Adrenal gland (tissue), 5 donors: ENCODE measurements around the gene ARHGEF16.

ENCODE experiments used
- POLR2A ChIP-seq, 2 donors: fragments of 450-650 bp; IDR thresholded peaks; one replicate each; pipeline ENCODE4 v1.6.1; 2017; ENCODE audit warnings: antibody characterized with exemption in 2 of 2, mild to moderate bottlenecking in 2 of 2, moderate library complexity in 1 of 2
- TF ChIP-seq, protein P1 (sequence below), 6 experiments: fragments of 450-650 bp in 4 of 6; fragments of 200-600 bp in 2 of 6; sonication (generic) in 1 of 6; IDR thresholded peaks; 1 replicate in 5 of 6; 2 replicates in 1 of 6; pipeline versions ENCODE4 v1.5.1 to v1.8.0; 2016 to 2021; ENCODE audit warnings: antibody characterized with exemption in 6 of 6, mild to moderate bottlenecking in 2 of 6, moderate library complexity in 1 of 6
- donor health status: DM: no; HTN: no; CAD: no.

DNA sequence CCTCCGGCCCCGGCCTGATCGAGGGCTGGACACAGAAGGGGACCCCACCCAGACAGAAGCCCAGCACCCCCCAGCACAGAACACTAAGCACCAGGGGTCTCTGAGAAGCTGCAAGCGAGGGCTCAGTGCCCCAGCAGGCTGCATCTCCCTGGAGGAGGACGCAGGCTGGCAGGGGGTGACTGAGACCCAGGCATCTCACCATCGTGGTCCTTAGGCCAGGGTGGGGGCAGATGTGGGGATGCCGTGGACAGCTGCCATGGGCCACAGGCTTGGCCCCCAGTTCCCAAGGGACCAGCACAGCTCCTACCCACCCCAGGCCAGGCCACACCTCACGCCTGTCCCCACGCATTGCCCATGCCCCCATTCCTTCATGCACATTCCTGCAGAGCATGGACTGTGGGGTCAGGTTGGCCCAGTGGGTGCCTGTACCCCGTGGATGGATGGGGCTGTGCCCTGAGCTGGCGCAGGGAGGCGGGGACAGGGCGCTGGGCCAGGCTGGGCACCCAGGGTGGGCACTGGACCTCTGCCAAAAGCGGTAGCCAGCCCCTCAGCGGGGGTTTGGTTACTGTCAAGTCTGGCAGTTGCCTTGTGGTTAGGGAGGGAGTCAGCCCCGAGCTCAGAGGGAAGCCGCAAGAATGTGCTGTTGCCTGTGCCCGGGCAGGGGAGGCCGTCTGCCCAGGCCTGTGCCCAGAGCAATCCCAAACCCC, 61.5 kb downstream of the ARHGEF16 start:
- TF ChIP-seq, protein P1, sequence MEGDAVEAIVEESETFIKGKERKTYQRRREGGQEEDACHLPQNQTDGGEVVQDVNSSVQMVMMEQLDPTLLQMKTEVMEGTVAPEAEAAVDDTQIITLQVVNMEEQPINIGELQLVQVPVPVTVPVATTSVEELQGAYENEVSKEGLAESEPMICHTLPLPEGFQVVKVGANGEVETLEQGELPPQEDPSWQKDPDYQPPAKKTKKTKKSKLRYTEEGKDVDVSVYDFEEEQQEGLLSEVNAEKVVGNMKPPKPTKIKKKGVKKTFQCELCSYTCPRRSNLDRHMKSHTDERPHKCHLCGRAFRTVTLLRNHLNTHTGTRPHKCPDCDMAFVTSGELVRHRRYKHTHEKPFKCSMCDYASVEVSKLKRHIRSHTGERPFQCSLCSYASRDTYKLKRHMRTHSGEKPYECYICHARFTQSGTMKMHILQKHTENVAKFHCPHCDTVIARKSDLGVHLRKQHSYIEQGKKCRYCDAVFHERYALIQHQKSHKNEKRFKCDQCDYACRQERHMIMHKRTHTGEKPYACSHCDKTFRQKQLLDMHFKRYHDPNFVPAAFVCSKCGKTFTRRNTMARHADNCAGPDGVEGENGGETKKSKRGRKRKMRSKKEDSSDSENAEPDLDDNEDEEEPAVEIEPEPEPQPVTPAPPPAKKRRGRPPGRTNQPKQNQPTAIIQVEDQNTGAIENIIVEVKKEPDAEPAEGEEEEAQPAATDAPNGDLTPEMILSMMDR (IDR thresholded peaks at IDR 0.05) = no peak
- no peak for TF ChIP-seq POLR2A (IDR thresholded peaks at IDR 0.05)
